Upper lobe of right lung (tissue), 1 donor: ENCODE results near the gene RTP1. TPM values are rescaled to one million over a fixed set of nuclear protein-coding genes. Genes with fewer than 3 reads are reported as not detected.

Source experiments
- ATAC-seq: fragments of 200-7000 bp; cut with Tn5 transposase; one replicate; pipeline ENCODE4 v1.9.1; 2020; ENCODE audit warnings: mild to moderate bottlenecking, moderate library complexity
- DNase-seq: peaks from one replicate; pipeline ENCODE4 v3.0.0-alpha.2; 2020
- H3K27ac ChIP-seq: fragments of 200-600 bp; one replicate; pipeline ENCODE4 v1.8.0; 2022
- H3K27me3 ChIP-seq: fragments of 200-600 bp; one replicate; pipeline ENCODE4 v1.8.0; 2022; ENCODE audit warnings: mild to moderate bottlenecking
- H3K36me3 ChIP-seq: fragments of 200-600 bp; one replicate; pipeline ENCODE4 v1.8.0; 2022
- H3K4me1 ChIP-seq: fragments of 200-600 bp; one replicate; pipeline ENCODE4 v1.8.0; 2022
- H3K4me3 ChIP-seq: fragments of 200-600 bp; one replicate; pipeline ENCODE4 v1.8.0; 2022; ENCODE audit warnings: mild to moderate bottlenecking
- H3K9me3 ChIP-seq: fragments of 200-600 bp; one replicate; pipeline ENCODE4 v1.8.0; 2022
- intact Hi-C: fragments of 100-400 bp; cut with DNase I; formaldehyde crosslinking; loops from one replicate; pipeline ENCODE4 v1.11.0; 2022
- long read RNA-seq: library from polyadenylated mRNA; unstranded; transcript quantifications from one replicate; pipeline ENCODE4 v2.0.0, GENCODE V29; 2021
- total RNA-seq: library from RNA; stranded (reverse); fragmentation: NEBNext Ultra II Directional; extraction: Animal tissue kit (Norgen Biotek cat#: 25700); gene quantifications from one replicate; pipeline ENCODE4 v1.2.1, GENCODE V29; 2021
- TF ChIP-seq, protein P1 (sequence below): fragments of 200-600 bp; IDR thresholded peaks from one replicate; pipeline ENCODE4 v1.8.0; 2022; ENCODE audit warnings: antibody characterized with exemption
- donor health status: DM: no; HTN: yes; CAD: no; lungs with severe emphysema.

RTP1 gene, protein sequence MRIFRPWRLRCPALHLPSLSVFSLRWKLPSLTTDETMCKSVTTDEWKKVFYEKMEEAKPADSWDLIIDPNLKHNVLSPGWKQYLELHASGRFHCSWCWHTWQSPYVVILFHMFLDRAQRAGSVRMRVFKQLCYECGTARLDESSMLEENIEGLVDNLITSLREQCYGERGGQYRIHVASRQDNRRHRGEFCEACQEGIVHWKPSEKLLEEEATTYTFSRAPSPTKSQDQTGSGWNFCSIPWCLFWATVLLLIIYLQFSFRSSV
- not detected for total RNA-seq
- long read RNA-seq: 0 reads

DNA sequence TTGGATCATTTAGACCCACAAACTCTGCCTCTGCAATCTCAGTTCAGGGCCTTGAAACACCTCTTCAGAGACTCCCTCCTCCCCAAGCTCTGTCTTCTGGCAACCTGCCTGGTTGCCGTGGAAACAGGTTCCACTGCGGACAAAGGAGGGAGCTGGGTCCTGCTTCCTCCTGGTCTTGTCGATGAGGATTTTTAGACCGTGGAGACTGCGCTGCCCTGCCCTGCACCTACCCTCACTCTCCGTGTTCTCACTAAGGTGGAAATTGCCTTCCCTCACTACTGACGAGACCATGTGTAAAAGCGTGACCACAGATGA, at the start of gene RTP1:
TSS of gene RTP1 (plus strand) at position 152 of the 315 bp plus-strand sequence. CDS start at position 182, 30 bp downstream.
- no peaks in the 10 kb centered on the region for H3K9me3 ChIP-seq
- TF ChIP-seq, protein P1, sequence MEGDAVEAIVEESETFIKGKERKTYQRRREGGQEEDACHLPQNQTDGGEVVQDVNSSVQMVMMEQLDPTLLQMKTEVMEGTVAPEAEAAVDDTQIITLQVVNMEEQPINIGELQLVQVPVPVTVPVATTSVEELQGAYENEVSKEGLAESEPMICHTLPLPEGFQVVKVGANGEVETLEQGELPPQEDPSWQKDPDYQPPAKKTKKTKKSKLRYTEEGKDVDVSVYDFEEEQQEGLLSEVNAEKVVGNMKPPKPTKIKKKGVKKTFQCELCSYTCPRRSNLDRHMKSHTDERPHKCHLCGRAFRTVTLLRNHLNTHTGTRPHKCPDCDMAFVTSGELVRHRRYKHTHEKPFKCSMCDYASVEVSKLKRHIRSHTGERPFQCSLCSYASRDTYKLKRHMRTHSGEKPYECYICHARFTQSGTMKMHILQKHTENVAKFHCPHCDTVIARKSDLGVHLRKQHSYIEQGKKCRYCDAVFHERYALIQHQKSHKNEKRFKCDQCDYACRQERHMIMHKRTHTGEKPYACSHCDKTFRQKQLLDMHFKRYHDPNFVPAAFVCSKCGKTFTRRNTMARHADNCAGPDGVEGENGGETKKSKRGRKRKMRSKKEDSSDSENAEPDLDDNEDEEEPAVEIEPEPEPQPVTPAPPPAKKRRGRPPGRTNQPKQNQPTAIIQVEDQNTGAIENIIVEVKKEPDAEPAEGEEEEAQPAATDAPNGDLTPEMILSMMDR: no peak
- no peak within 1 kb of the TSS for H3K27ac ChIP-seq
- H3K4me3 ChIP-seq: no peak within 1 kb of the TSS
- DNase-seq (no peak), ATAC-seq (no peak)
- no peaks in the 10 kb centered on the region for H3K4me1 ChIP-seq
- H3K27me3 ChIP-seq: no peaks in the 10 kb centered on the region
- no peaks in the 10 kb centered on the region for H3K36me3 ChIP-seq
- intact Hi-C loops: no loop called here

DNA sequence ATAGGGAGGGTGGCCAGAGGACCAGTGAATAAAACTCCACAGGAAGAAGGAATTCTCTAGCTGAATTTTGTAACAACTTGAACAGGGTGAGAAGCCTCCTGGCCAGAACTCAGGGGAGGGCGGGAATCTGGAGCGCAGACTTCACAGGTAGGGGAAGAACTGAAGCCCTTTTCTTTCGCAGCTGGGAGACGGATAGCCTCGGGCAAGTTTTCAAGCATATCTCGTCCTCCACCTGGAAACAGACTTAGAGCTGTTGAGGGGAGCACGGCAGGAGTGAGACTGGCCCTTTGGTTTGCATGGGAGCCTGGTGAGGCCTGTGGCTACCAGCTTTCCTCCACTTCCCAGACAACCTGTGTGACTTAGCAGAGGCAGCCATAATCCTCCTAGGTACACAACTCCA, 47.1 kb upstream of the RTP1 start:
- Histone ChIP-seq H3K9me3 (no peaks in the 10 kb centered on the region), H3K36me3 (no peaks in the 10 kb centered on the region), H3K27me3 (no peaks in the 10 kb centered on the region), H3K27ac (no peak overlapping the region), H3K4me3 (no peak overlapping the region), H3K4me1 (no peaks in the 10 kb centered on the region)
- TF ChIP-seq, protein P1: no peak
- intact Hi-C loops: no loop called here
- ATAC-seq (no peak), DNase-seq (no peak)

DNA sequence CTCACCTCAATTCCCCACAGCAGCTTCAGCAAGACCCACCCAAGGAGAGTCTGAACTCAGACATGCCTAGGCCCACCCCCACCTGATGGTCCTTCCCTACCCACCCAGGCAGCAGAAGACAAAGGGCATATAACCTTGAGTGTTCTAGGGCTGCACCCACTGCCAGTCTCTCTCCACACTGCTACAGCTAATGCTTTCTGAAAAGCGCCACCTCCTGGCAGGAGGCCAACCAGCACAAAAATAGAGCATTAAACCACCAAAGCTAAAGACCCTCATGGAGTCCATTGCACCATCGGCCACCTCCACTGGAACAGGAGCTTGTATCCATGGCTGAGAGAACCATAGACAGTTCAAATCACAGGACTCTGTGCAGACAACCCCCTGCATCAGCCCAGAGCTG, 46.7 kb upstream of the RTP1 start:
- no peaks in the 10 kb centered on the region for H3K9me3 ChIP-seq
- H3K27me3 ChIP-seq: no peaks in the 10 kb centered on the region
- no peak for DNase-seq
- intact Hi-C loops: no loop called here
- no peak overlapping the region for H3K27ac ChIP-seq
- no peak overlapping the region for H3K4me3 ChIP-seq
- H3K36me3 ChIP-seq: no peaks in the 10 kb centered on the region
- H3K4me1 ChIP-seq: no peaks in the 10 kb centered on the region
- no peak for ATAC-seq
- TF ChIP-seq, protein P1: peak; percentile 30

DNA sequence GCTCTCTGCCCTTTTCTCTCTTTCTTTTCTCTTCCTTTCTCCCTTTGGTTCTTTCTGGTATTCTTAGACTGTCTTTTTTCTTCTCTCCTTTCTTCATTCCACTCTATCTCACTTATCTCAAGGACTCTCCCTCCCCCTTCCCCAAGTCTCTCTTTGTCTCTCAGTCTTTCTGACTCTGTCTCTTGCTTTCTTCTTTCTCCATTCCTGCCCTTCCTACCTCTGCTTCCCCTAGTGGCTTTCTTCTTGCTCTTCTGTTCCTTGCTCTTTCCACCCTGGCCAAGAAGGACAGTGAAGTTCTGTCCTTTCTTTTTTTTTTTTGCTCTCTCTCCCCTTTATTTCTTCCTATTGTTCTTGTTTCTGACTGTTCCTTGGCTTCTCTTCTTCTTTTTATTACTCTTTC, 35.7 kb upstream of the RTP1 start:
- DNase-seq (no peak), ATAC-seq (no peak)
- H3K4me3 ChIP-seq: no peak overlapping the region
- H3K27me3 ChIP-seq: no peaks in the 10 kb centered on the region
- H3K9me3 ChIP-seq: no peaks in the 10 kb centered on the region
- H3K36me3 ChIP-seq: no peaks in the 10 kb centered on the region
- intact Hi-C loops: no loop called here
- H3K4me1 ChIP-seq: no peaks in the 10 kb centered on the region
- TF ChIP-seq, protein P1: no peak
- H3K27ac ChIP-seq: no peak overlapping the region

DNA sequence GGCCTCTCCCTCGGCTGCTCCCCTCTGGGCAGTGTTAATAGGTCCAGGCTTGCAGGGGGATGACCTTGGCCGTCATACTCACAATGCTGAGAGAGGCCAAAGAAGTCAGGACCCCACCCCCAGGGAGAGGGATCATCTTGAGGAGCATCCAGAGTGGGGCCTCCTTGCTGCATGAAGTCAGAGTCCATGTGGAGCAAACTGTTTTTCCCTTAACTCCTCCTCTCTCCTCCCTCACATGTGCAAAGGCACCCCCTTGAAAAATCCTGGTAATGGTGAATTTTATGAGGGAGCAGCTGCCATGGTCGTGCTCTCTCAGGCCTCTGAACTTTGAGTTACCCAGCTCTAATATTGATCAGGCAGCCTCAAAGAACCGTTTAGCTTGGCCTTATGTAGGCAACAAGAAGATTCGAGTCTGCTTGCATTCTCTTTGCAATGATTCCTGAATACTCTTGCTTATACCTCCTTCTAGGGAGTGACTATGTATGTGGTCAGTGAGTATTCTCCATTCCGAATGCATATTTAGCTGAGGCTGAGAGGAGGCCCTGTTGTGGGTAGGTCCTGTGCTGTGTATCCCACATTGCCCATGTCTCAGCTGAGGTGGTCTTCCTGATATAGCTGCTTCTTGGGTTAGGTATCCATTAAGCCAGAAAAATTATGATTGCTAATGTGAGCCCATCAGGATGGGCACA, 34.9 kb upstream of the RTP1 start:
- H3K4me1 ChIP-seq: no peaks in the 10 kb centered on the region
- TF ChIP-seq, protein P1: no peak
- ATAC-seq (no peak), DNase-seq (no peak)
- no peaks in the 10 kb centered on the region for H3K36me3 ChIP-seq
- H3K4me3 ChIP-seq: no peak overlapping the region
- intact Hi-C loops: no loop called here
- no peaks in the 10 kb centered on the region for H3K9me3 ChIP-seq
- H3K27ac ChIP-seq: no peak overlapping the region
- H3K27me3 ChIP-seq: no peaks in the 10 kb centered on the region
